OCI-LY3 (cell line): ENCODE results near the gene STAT5B.

Experiments used
- H2AFZ ChIP-seq: fragments of 200-600, 300-600 bp; shearing (Covaris generic); 2 replicates; pipeline ENCODE4 v1.6.0; 2014; ENCODE audit warnings: antibody characterized with exemption, low read depth, low read length
- H3K27ac ChIP-seq: fragments of 200-600, 300-600 bp; sonication (generic); 2 replicates; pipeline ENCODE4 v1.5.1; 2014; ENCODE audit warnings: mild to moderate bottlenecking, low read length, moderate library complexity, mixed read lengths
- H3K27me3 ChIP-seq: fragments of 200-600, 300-600 bp; sonication (generic); 2 replicates; pipeline ENCODE4 v1.6.1; 2014; ENCODE audit warnings: low read depth, low read length, mixed read lengths
- H3K36me3 ChIP-seq: fragments of 200-600, 300-600 bp; sonication (generic); replicated peaks from 2 replicates; pipeline ENCODE3; 2014; ENCODE audit warnings: low read depth, low read length, mixed read lengths
- H3K4me1 ChIP-seq: fragments of 300-600, 200-600 bp; sonication (generic); 2 replicates; pipeline ENCODE4 v1.6.1; 2014; ENCODE audit warnings: low read length, mixed read lengths
- H3K4me2 ChIP-seq: fragments of 200-600, 300-600 bp; sonication (generic); 2 replicates; pipeline ENCODE4 v1.6.1; 2014; ENCODE audit warnings: low read length, mixed read lengths
- H3K4me3 ChIP-seq: fragments of 300-600, 200-600 bp; sonication (generic); 2 replicates; pipeline ENCODE4 v1.5.1; 2014; ENCODE audit warnings: antibody characterized with exemption, mild to moderate bottlenecking, low read length, moderate library complexity
- H3K79me2 ChIP-seq: fragments of 300-600, 200-600 bp; shearing (Covaris generic); 2 replicates; pipeline ENCODE4 v1.6.1; 2014; ENCODE audit warnings: mild to moderate bottlenecking, low read length, mixed read lengths
- H3K9ac ChIP-seq: fragments of 300-600, 200-600 bp; shearing (Covaris generic); 2 replicates; pipeline ENCODE4 v1.6.0; 2014; ENCODE audit warnings: mild to moderate bottlenecking, low read length, moderate library complexity
- H3K9me3 ChIP-seq: fragments of 200-600, 300-600 bp; shearing (Covaris generic); 2 replicates; pipeline ENCODE4 v1.6.1; 2014; ENCODE audit warnings: low read length, mixed read lengths; ENCODE audit not compliant: insufficient read depth
- H4K20me1 ChIP-seq: fragments of 200-600, 300-600 bp; sonication (generic); 2 replicates; pipeline ENCODE4 v1.6.1; 2016; ENCODE audit warnings: low read length, mixed read lengths; ENCODE audit not compliant: insufficient read depth
- CTCF ChIP-seq: fragments of 200-600, 300-600 bp; sonication (generic); IDR thresholded peaks from 2 replicates; pipeline ENCODE4 v1.5.1; 2014; ENCODE audit warnings: antibody characterized with exemption, low read length, low read depth
- EZH2phosphoT487 ChIP-seq: fragments of 200-600 bp; shearing (Covaris generic); IDR thresholded peaks from 2 replicates; pipeline ENCODE4 v1.6.1; 2018; ENCODE audit warnings: antibody characterized with exemption, mixed run types, low read depth

The STAT5B gene

GRCh38 chr17:42184713-42185620 lies 91.2 kb downstream of the STAT5B start, which contains the start of gene HCRT:
Gene HCRT (minus strand): TSS chr17:42185452. CDS start chr17:42185365, 87 bp downstream.
- H3K4me1 ChIP-seq, result peaks cover 36% of the 10 kb centered on the region
- no peak for TF ChIP-seq EZH2phosphoT487
- no peak for TF ChIP-seq CTCF
- no peak within 1 kb of the TSS for H3K27ac ChIP-seq
- H3K4me2 ChIP-seq, result peak within 1 kb of the TSS; percentile 79
- H2AFZ ChIP-seq, result peak within 1 kb of the TSS; percentile 37; the same call in 1 of the 2 replicates
- H3K9ac ChIP-seq, result peak within 1 kb of the TSS; percentile 53; the same call in 1 of the 2 replicates
- H3K4me3 ChIP-seq, result peak within 1 kb of the TSS; percentile 84
- H3K9me3 ChIP-seq, result no peaks in the 10 kb centered on the region
- H3K36me3 ChIP-seq, result no peaks in the 10 kb centered on the region
- H3K79me2 ChIP-seq, result no peaks in the 10 kb centered on the region
- no peaks in the 10 kb centered on the region for H3K27me3 ChIP-seq
- no peaks in the 10 kb centered on the region for H4K20me1 ChIP-seq

DNA sequence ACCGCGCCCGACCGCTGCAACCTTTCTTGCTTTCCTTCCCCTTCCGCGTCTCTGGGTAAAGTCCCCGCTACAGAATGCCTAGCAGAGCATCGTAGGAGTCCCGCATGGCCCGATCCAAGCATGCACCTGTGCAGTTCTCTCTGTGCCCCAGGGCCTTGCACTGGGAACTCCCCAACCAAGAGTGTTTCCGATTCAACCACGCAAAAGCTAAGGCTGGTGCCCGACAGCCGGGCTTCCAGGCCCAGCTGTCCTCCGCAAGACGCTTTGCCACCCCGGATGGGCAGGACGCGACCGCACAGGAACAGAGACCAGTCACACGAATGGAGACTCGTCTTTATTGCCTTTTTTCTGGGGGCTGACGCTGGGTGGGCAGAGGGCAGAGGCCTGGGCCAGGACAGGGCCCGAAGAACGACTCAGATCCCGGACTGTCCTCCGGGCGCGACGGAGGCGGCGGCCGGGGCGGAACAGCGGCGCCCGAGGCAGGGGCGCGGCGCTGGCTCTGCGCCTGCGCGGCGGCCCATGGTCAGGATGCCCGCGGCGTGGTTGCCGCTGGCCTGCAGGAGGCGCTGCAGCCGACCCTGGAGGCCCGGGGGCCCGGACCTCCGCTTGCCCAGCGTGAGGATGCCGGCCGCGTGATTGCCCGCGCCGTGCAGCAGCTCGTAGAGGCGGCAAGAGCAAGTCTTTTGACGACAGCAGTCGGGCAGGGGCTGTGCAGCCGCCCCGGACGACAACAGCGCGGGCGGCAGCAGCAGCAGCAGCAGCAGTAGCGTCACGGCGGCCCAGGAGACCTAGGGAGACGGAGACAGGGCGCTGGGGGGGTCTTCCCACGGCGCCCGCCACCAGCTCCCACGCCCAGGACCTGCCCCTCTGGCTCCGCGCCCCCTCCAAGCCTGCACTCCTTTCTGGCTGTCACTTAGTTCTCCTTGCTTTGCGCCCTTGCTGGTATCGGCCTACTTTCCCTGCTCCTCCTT lies 92.2 kb downstream of the STAT5B start:
- H3K27ac ChIP-seq, result peak overlapping the region; percentile 69
- peak overlapping the region; percentile 84 for H3K4me3 ChIP-seq
- H3K4me2 ChIP-seq, result peak overlapping the region; percentile 79
- no peaks in the 10 kb centered on the region for H3K79me2 ChIP-seq
- TF ChIP-seq EZH2phosphoT487 (no peak), CTCF (peak; percentile 70)
- no peaks in the 10 kb centered on the region for H3K36me3 ChIP-seq
- H3K27me3 ChIP-seq, result no peaks in the 10 kb centered on the region
- no peaks in the 10 kb centered on the region for H4K20me1 ChIP-seq
- peak overlapping the region; percentile 78 for H3K9ac ChIP-seq
- peaks cover 44% of the 10 kb centered on the region for H3K4me1 ChIP-seq
- no peaks in the 10 kb centered on the region for H3K9me3 ChIP-seq
- peak overlapping the region; percentile 77 for H2AFZ ChIP-seq

DNA sequence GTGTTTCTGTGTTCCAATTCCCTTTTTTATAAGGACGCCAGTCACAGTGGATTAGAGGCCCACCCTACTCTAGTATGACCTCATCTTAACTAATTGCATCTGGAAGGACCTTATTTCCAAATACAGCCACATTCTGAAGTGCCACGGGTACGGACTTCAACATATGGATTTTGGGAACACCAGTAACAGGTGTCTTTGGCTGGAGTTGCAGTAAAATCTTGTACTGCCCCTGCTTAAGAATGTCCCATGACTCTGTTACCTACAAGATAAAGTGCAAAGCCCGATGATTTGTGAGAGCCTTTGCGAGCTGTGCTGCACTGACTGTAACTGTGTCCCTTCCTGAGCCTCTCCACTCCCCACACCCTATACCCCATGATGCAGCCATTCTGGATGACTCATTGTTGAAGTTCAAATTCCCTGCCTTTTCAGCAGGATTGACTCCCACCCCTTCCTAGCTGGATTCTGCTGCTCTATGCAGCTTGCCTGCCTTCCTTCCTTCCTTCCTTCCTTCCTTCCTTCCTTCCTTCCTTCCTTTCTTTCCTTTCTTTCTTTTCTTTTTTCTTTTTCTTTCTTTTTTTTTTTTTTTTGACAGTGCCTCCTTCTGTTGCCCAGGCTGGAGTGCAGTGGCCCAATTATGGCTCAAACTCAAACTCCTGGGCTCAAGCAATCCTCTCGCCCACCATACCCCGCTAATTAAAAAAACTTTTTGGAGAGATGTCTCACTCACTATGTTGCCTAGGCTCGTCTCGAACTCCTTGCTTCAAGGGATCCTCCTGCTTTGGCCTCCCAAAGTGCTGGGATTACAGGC lies 93.1 kb downstream of the STAT5B start:
- Histone ChIP-seq H3K27me3 (no peaks in the 10 kb centered on the region), H2AFZ (peak overlapping the region; percentile 77; the same call in 1 of the 2 replicates), H3K79me2 (no peaks in the 10 kb centered on the region), H3K27ac (peak overlapping the region; percentile 69), H3K9me3 (no peaks in the 10 kb centered on the region), H3K4me3 (peak overlapping the region; percentile 84), H3K4me2 (peak overlapping the region; percentile 79), H3K9ac (peak overlapping the region; percentile 78), H4K20me1 (no peaks in the 10 kb centered on the region), H3K4me1 (peaks cover 53% of the 10 kb centered on the region), H3K36me3 (no peaks in the 10 kb centered on the region)
- TF ChIP-seq CTCF (no peak), EZH2phosphoT487 (no peak)
